ENCODE measurements around the gene UVRAG.

The UVRAG gene

DNA sequence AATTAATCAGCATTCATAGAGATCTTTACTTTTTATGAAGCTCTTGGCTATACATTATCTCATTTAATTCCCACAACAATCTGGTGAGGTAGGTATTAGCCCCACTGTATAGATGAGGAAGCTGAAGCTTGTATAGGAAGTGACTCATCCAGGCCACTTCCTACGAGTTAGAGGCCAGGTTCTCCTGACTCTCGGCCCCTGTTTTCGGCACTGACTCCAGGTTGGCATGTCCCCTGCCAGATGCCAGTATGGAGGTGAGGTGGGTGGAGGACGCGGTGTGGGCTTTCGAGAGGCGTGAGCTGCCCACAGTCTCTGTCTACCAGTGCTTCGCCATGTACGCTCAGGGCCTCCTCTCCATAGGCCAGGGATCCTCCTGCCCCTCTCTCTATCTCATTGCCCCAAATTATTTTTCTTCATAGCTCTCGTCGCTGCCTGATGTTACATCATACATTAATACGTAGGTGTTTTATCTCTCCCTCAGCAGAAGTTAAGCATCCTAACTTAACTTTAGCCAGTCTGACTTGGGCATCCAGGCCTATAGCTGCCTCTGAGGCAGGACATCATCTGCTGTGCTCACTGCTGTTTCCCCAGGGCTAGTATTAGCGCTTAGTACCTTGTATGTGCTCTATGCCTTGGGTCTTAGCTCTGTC, 37.4 kb upstream of the UVRAG start:
- in situ Hi-C loops (cut with HindIII; ENCODE audit: low sequenced_read_pairs): no loop called here
- no peak for DNase-seq (ENCODE audit: low read depth)
- TF ChIP-seq CTCF (IDR thresholded peaks at IDR 0.05; ENCODE audit: low read depth, low read length, missing control alignments): no peak
- no peak overlapping the region for H3K4me3 ChIP-seq (ENCODE audit: low read depth, low read length)

GRCh38 chr11:75778962-75779361, 36.0 kb upstream of the UVRAG start:
- TF ChIP-seq CTCF (IDR thresholded peaks at IDR 0.05; ENCODE audit: low read depth, low read length, missing control alignments): no peak
- in situ Hi-C loops (cut with HindIII; ENCODE audit: low sequenced_read_pairs): no loop called here
- no peak overlapping the region for H3K4me3 ChIP-seq (ENCODE audit: low read depth, low read length)
- DNase-seq (ENCODE audit: low read depth): no peak

GRCh38 chr11:75779960-75780359, 35.0 kb upstream of the UVRAG start:
- in situ Hi-C loops (cut with HindIII; ENCODE audit: low sequenced_read_pairs): no loop called here
- TF ChIP-seq CTCF (IDR thresholded peaks at IDR 0.05; ENCODE audit: low read depth, low read length, missing control alignments): no peak
- DNase-seq (ENCODE audit: low read depth): no peak
- no peak overlapping the region for H3K4me3 ChIP-seq (ENCODE audit: low read depth, low read length)

- TF ChIP-seq CTCF (IDR thresholded peaks at IDR 0.05; ENCODE audit: low read depth, low read length, missing control alignments): no peak
- no peak overlapping the region for H3K4me3 ChIP-seq (ENCODE audit: low read depth, low read length)
- in situ Hi-C loops (cut with HindIII; ENCODE audit: low sequenced_read_pairs): no loop called here
- DNase-seq (ENCODE audit: low read depth): no peak
These were observed 34.1 kb upstream of the UVRAG start for GRCh38 chr11:75780888-75781287.

DNA sequence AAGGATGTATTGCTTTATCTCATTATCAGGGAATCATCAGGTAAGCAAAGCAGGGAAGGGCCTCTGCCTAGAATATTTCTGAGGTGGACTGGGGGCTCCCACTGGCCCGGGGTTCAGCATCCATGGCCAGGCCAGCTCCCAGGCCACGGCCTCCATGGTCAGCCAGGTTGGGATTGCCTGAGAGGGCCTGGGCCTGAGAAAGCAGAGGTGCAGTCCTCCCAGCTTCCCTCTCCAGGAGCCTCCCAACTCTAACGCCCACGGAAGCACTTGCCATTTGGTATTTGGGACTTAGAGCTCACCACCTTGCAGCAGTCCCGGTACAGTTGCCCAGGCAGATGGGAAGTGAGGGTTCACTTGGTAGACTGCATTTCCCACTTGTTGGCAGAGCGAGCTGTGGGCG, 33.7 kb upstream of the UVRAG start:
- DNase-seq (ENCODE audit: low read depth): no peak
- in situ Hi-C loops (cut with HindIII; ENCODE audit: low sequenced_read_pairs): no loop called here
- TF ChIP-seq CTCF (IDR thresholded peaks at IDR 0.05; ENCODE audit: low read depth, low read length, missing control alignments): no peak
- no peak overlapping the region for H3K4me3 ChIP-seq (ENCODE audit: low read depth, low read length)

DNA sequence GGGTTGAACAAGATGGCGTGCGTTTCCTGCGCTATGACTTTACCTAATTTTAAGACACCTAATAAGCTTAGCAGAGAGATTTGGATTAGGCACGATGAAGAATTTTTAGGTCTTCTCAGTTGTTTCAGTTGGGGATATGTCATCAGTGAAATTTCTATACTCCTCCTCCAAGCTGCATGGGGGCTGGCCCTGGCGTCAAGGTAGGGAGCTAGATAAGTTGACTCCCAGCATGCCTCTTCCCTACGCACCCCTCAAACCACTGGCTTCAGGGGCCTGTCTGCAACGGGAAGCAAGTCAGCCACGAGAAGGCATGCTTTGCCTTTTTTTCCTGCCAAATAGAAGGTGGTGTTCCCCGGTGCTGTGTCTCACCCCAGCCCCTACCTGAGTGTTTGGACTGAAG, 33.2 kb upstream of the UVRAG start:
- no peak for TF ChIP-seq CTCF (IDR thresholded peaks at IDR 0.05; ENCODE audit: low read depth, low read length, missing control alignments)
- H3K4me3 ChIP-seq (ENCODE audit: low read depth, low read length): no peak overlapping the region
- in situ Hi-C loops (cut with HindIII; ENCODE audit: low sequenced_read_pairs): no loop called here
- no peak for DNase-seq (ENCODE audit: low read depth)
